Measurements from ENCODE around the gene SLC24A3. TPM values are rescaled to one million over a fixed set of nuclear protein-coding genes. Genes with fewer than 3 reads are reported as not detected.

Gene SLC24A3
- polyA plus RNA-seq, 1 donor, result 9.9 TPM

DNA sequence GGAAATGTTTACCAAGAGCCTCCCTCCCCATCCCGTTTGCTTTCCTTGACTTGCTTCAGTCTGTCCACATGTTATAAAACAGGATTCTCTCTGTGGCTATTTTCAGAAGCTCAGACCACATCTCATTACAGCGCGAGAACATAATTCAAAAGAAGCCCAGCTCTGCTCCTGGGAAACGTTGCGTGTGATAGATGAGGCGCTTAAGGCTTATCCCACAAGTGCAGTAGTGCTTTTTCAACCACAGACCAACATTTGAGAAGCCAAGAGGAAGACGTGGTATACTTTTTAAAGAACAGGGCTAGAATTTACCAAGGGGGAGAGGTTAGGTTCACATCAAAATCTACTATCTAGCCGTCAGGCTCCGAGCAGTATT is 239.5 kb downstream of the SLC24A3 start:
- Histone ChIP-seq H3K4me3 (ENCODE audit: low read length) (no peak overlapping the region), H3K27me3 (ENCODE audit: control insufficient read depth, insufficient read depth, low read length) (peaks cover 2% of the 10 kb centered on the region), H3K27ac (ENCODE audit: low read length) (no peak overlapping the region), H3K36me3 (ENCODE audit: control insufficient read depth, insufficient read depth, low read length) (no peaks in the 10 kb centered on the region), H3K4me1 (ENCODE audit: control insufficient read depth, insufficient read depth, low read length) (no peaks in the 10 kb centered on the region), H3K9me3 (ENCODE audit: control insufficient read depth, low read depth, low read length) (no peaks in the 10 kb centered on the region)
- peak in 1 of 2 donors; percentile 11 for DNase-seq
- no CpG with 5 or more reads among the region's 9 CpGs for WGBS (ENCODE audit: insufficient coverage, low lambda C conversion rate)

- peaks cover 2% of the 10 kb centered on the region for H3K27me3 ChIP-seq (ENCODE audit: control insufficient read depth, insufficient read depth, low read length)
- H3K4me3 ChIP-seq (ENCODE audit: low read length), result no peak overlapping the region
- DNase-seq, result no peak
- no CpG with 5 or more reads among the region's 3 CpGs for WGBS (ENCODE audit: insufficient coverage, low lambda C conversion rate)
- no peaks in the 10 kb centered on the region for H3K9me3 ChIP-seq (ENCODE audit: control insufficient read depth, low read depth, low read length)
- no peaks in the 10 kb centered on the region for H3K4me1 ChIP-seq (ENCODE audit: control insufficient read depth, insufficient read depth, low read length)
- no peaks in the 10 kb centered on the region for H3K36me3 ChIP-seq (ENCODE audit: control insufficient read depth, insufficient read depth, low read length)
- H3K27ac ChIP-seq (ENCODE audit: low read length), result no peak overlapping the region
Observed at GRCh38 chr20:19453410-19453809, 241.0 kb downstream of the SLC24A3 start.

- H3K36me3 ChIP-seq (ENCODE audit: control insufficient read depth, insufficient read depth, low read length), result no peaks in the 10 kb centered on the region
- H3K4me1 ChIP-seq (ENCODE audit: control insufficient read depth, insufficient read depth, low read length), result no peaks in the 10 kb centered on the region
- peaks cover 2% of the 10 kb centered on the region for H3K27me3 ChIP-seq (ENCODE audit: control insufficient read depth, insufficient read depth, low read length)
- no peak overlapping the region for H3K27ac ChIP-seq (ENCODE audit: low read length)
- H3K4me3 ChIP-seq (ENCODE audit: low read length), result no peak overlapping the region
- no peak for DNase-seq
- no CpG with 5 or more reads among the region's 6 CpGs for WGBS (ENCODE audit: insufficient coverage, low lambda C conversion rate)
- H3K9me3 ChIP-seq (ENCODE audit: control insufficient read depth, low read depth, low read length), result no peaks in the 10 kb centered on the region
Observed at GRCh38 chr20:19453862-19454261, 241.4 kb downstream of the SLC24A3 start.

- no peak overlapping the region for H3K4me3 ChIP-seq (ENCODE audit: low read length)
- H3K36me3 ChIP-seq (ENCODE audit: control insufficient read depth, insufficient read depth, low read length), result no peaks in the 10 kb centered on the region
- peaks cover 2% of the 10 kb centered on the region for H3K27me3 ChIP-seq (ENCODE audit: control insufficient read depth, insufficient read depth, low read length)
- no peaks in the 10 kb centered on the region for H3K9me3 ChIP-seq (ENCODE audit: control insufficient read depth, low read depth, low read length)
- H3K27ac ChIP-seq (ENCODE audit: low read length), result no peak overlapping the region
- WGBS (ENCODE audit: insufficient coverage, low lambda C conversion rate), result no CpG with 5 or more reads among the region's 2 CpGs
- H3K4me1 ChIP-seq (ENCODE audit: control insufficient read depth, insufficient read depth, low read length), result no peaks in the 10 kb centered on the region
- no peak for DNase-seq
Observed at GRCh38 chr20:19456595-19457395, 244.4 kb downstream of the SLC24A3 start.

GRCh38 chr20:19457611-19458010 is 245.2 kb downstream of the SLC24A3 start:
- DNase-seq, result no peak
- Histone ChIP-seq H3K27ac (ENCODE audit: low read length) (no peak overlapping the region), H3K4me3 (ENCODE audit: low read length) (no peak overlapping the region), H3K36me3 (ENCODE audit: control insufficient read depth, insufficient read depth, low read length) (no peaks in the 10 kb centered on the region), H3K4me1 (ENCODE audit: control insufficient read depth, insufficient read depth, low read length) (no peaks in the 10 kb centered on the region), H3K27me3 (ENCODE audit: control insufficient read depth, insufficient read depth, low read length) (peaks cover 4% of the 10 kb centered on the region), H3K9me3 (ENCODE audit: control insufficient read depth, low read depth, low read length) (no peaks in the 10 kb centered on the region)
- no CpG with 5 or more reads among the region's 3 CpGs for WGBS (ENCODE audit: insufficient coverage, low lambda C conversion rate)

DNA sequence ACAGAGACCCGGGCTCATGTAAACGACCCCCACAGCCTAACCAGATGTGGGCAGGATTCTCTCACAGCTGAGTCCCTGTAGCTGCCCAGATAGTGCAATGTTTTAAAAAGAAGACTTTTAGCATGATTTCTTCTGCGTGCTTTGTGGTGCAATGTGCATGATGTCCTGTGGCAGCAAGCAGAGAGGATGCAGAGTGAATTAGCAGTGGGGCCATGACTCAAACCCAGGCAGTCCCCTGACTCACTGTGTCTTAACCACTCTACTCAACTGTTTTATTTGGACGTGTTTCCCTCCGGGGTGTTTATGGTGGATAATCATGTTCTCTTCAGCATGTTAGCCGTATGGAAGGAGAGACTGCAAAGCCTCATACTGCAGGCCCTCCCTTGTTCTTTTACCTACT is 247.9 kb downstream of the SLC24A3 start:
- H3K36me3 ChIP-seq (ENCODE audit: control insufficient read depth, insufficient read depth, low read length), result no peaks in the 10 kb centered on the region
- no peak overlapping the region for H3K27ac ChIP-seq (ENCODE audit: low read length)
- no peak overlapping the region for H3K4me3 ChIP-seq (ENCODE audit: low read length)
- DNase-seq, result no peak
- H3K9me3 ChIP-seq (ENCODE audit: control insufficient read depth, low read depth, low read length), result no peaks in the 10 kb centered on the region
- WGBS (ENCODE audit: insufficient coverage, low lambda C conversion rate), result no CpG with 5 or more reads among the region's 6 CpGs
- H3K4me1 ChIP-seq (ENCODE audit: control insufficient read depth, insufficient read depth, low read length), result no peaks in the 10 kb centered on the region
- H3K27me3 ChIP-seq (ENCODE audit: control insufficient read depth, insufficient read depth, low read length), result peaks cover 2% of the 10 kb centered on the region

DNA sequence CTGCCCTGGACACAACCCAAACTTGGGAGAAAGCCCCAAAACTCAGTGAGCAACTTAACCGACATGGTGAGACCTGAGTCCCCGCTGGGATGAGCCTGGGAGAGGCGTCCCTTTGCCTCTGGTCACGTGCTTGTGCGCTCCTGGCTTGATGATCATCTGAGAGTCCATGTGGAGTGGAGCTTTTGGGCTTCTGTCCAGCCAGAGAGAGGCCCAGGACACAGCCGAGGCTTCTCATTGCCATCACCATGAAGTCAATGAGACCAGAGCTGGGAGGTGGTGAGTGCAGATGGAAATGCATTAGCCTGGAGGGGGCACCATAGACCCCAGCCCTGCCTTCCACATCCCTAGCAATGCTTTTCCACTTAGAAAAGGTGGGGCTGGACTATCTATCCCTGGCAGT is 250.0 kb downstream of the SLC24A3 start:
- DNase-seq, result no peak
- Histone ChIP-seq H3K36me3 (ENCODE audit: control insufficient read depth, insufficient read depth, low read length) (no peaks in the 10 kb centered on the region), H3K27ac (ENCODE audit: low read length) (no peak overlapping the region), H3K4me3 (ENCODE audit: low read length) (no peak overlapping the region), H3K27me3 (ENCODE audit: control insufficient read depth, insufficient read depth, low read length) (peaks cover 2% of the 10 kb centered on the region), H3K4me1 (ENCODE audit: control insufficient read depth, insufficient read depth, low read length) (no peaks in the 10 kb centered on the region), H3K9me3 (ENCODE audit: control insufficient read depth, low read depth, low read length) (no peaks in the 10 kb centered on the region)
- WGBS (ENCODE audit: insufficient coverage, low lambda C conversion rate), result no CpG with 5 or more reads among the region's 6 CpGs

DNA sequence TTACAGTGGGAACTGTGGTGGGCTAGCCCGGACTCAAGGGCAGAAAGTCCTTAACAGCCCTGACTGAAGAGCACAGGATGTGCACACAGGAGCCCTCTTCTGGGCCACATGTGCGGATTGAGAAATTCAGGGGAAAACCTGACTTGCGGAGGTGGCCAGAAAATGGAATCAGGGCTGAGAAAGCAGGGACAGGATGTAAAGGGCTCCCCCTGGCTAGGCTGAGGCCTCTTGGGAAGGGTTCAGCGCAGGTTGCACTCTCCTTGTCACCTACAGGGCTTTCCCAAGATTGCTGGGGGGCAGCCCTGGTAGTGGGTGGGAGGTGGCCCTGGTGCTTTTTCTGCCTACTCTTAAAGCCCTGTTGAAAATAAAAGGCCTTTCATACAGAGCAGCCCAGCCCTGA is 251.2 kb downstream of the SLC24A3 start:
- H3K9me3 ChIP-seq (ENCODE audit: control insufficient read depth, low read depth, low read length), result no peaks in the 10 kb centered on the region
- DNase-seq, result no peak
- WGBS (ENCODE audit: insufficient coverage, low lambda C conversion rate), result no CpG with 5 or more reads among the region's 4 CpGs
- H3K4me3 ChIP-seq (ENCODE audit: low read length), result no peak overlapping the region
- H3K27ac ChIP-seq (ENCODE audit: low read length), result no peak overlapping the region
- peaks cover 2% of the 10 kb centered on the region for H3K27me3 ChIP-seq (ENCODE audit: control insufficient read depth, insufficient read depth, low read length)
- no peaks in the 10 kb centered on the region for H3K4me1 ChIP-seq (ENCODE audit: control insufficient read depth, insufficient read depth, low read length)
- no peaks in the 10 kb centered on the region for H3K36me3 ChIP-seq (ENCODE audit: control insufficient read depth, insufficient read depth, low read length)

DNA sequence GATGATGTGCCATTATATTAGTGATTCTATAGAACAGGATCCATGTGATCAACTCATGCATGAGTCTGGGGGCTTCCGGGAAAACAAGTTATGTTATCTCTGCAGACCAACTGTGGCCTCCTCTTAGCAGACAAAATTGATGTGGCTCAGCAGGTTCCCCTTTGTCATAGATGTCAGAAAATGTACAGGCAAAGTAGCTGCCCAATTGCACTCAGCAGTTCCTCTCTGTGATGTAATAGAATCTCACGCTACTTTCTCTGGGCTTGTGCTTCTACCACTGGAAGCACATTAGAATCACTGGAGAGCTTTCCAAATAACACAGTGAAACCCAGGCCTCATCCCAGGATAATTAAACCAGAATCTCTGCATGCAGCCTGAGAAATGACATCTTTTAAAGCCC is 253.1 kb downstream of the SLC24A3 start:
- Histone ChIP-seq H3K4me3 (ENCODE audit: low read length) (no peak overlapping the region), H3K4me1 (ENCODE audit: control insufficient read depth, insufficient read depth, low read length) (no peaks in the 10 kb centered on the region), H3K27me3 (ENCODE audit: control insufficient read depth, insufficient read depth, low read length) (peaks cover 2% of the 10 kb centered on the region), H3K36me3 (ENCODE audit: control insufficient read depth, insufficient read depth, low read length) (no peaks in the 10 kb centered on the region), H3K9me3 (ENCODE audit: control insufficient read depth, low read depth, low read length) (no peaks in the 10 kb centered on the region), H3K27ac (ENCODE audit: low read length) (no peak overlapping the region)
- DNase-seq, result no peak
- WGBS (ENCODE audit: insufficient coverage, low lambda C conversion rate), result no CpG with 5 or more reads among the region's 2 CpGs

DNA sequence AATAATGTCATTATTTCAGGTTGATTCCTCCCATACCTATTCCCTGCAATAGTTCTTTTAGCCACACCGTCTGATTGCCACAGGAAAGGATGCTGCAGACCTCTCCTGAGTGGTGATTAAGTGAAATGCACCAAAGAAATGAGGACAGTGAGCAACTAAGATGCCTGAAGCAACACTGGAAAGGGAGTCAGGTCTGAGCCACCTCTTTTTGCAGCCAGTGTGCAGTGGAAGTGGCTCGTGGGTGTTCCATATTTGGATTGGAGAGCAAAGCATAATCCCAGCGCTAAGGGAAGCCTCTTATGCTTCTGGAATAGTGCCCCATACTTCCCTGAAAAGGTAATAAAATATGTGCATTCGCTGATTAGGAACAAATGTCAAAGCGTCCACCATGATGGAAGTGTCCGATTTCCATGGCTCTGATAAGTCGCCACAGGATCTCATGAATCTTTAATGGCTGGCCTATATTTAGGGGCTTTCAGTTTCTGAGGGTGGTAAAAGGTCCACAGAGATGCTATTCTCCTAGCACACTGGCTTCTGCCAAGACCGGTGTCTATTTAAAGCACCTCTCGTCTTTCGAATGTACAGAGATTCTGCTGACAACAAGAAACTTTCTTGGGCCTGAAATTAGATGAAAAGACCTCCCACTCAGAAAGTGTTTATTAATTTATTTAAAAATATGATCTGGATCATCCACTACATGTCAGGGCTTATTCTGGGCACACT is 253.9 kb downstream of the SLC24A3 start:
- H3K36me3 ChIP-seq (ENCODE audit: control insufficient read depth, insufficient read depth, low read length), result no peaks in the 10 kb centered on the region
- H3K4me3 ChIP-seq (ENCODE audit: low read length), result no peak overlapping the region
- H3K9me3 ChIP-seq (ENCODE audit: control insufficient read depth, low read depth, low read length), result no peaks in the 10 kb centered on the region
- H3K27ac ChIP-seq (ENCODE audit: low read length), result no peak overlapping the region
- peaks cover 2% of the 10 kb centered on the region for H3K27me3 ChIP-seq (ENCODE audit: control insufficient read depth, insufficient read depth, low read length)
- DNase-seq, result no peak
- WGBS (ENCODE audit: insufficient coverage, low lambda C conversion rate), result 100% methylated on average over 1 of the region's 10 CpGs
- no peaks in the 10 kb centered on the region for H3K4me1 ChIP-seq (ENCODE audit: control insufficient read depth, insufficient read depth, low read length)
